GM21367 (cell line): ENCODE results near the gene LSP1.

Experiments used
- ATAC-seq: cut with Tn5 transposase; IDR thresholded peaks from one replicate; pipeline ENCODE4 v1.9.1; 2021; ENCODE audit not compliant: unreplicated experiment

The LSP1 gene

GRCh38 chr11:1824221-1825038, 28.5 kb upstream of the LSP1 start:
- no peak for ATAC-seq

GRCh38 chr11:1825039-1825740, 27.7 kb upstream of the LSP1 start:
- ATAC-seq, result no peak

GRCh38 chr11:1825785-1826451, 27.0 kb upstream of the LSP1 start:
- ATAC-seq, result no peak

- ATAC-seq, result no peak
Observed at GRCh38 chr11:1826552-1827094, 26.3 kb upstream of the LSP1 start.

GRCh38 chr11:1827095-1827813, 25.6 kb upstream of the LSP1 start:
- no peak for ATAC-seq

- no peak for ATAC-seq
Observed at GRCh38 chr11:1827931-1828330, 25.0 kb upstream of the LSP1 start.

GRCh38 chr11:1828542-1828941, 24.3 kb upstream of the LSP1 start:
- no peak for ATAC-seq

- ATAC-seq, result no peak
Observed at GRCh38 chr11:1829039-1829820, 23.7 kb upstream of the LSP1 start.

GRCh38 chr11:1830004-1830321, 22.9 kb upstream of the LSP1 start:
- no peak for ATAC-seq

GRCh38 chr11:1830322-1831223, 22.3 kb upstream of the LSP1 start:
- no peak for ATAC-seq

GRCh38 chr11:1831338-1832210, 21.3 kb upstream of the LSP1 start:
- ATAC-seq, result no peak

- no peak for ATAC-seq
Observed at GRCh38 chr11:1832211-1832919, 20.5 kb upstream of the LSP1 start.

- no peak for ATAC-seq
Observed at GRCh38 chr11:1832920-1833295, 20.0 kb upstream of the LSP1 start.

GRCh38 chr11:1834062-1834610, 18.7 kb upstream of the LSP1 start:
- ATAC-seq, result no peak

GRCh38 chr11:1834779-1835670, 17.9 kb upstream of the LSP1 start, which contains the start of gene SYT8:
TSS of gene SYT8 (plus strand) at chr11:1834990. CDS start at chr11:1835106, 116 bp downstream.
- ATAC-seq, result no peak

- no peak for ATAC-seq
Observed at GRCh38 chr11:1835671-1836010, 17.2 kb upstream of the LSP1 start.
